SK-N-SH (cell line): Measurements from ENCODE around the gene RILPL2. TPM values are rescaled to one million over a fixed set of nuclear protein-coding genes. Genes with fewer than 3 reads are reported as not detected.

Experiments
- CTCF ChIA-PET: fragments of 300-600, 350-600 bp; formaldehyde crosslinking; extraction: SDS; loops from one replicate; lab custom pipeline; 2021; lab: Yijun Ruan, JAX
- POLR2A ChIA-PET: fragments of 350-600 bp; sonication (Branson Sonifier 250); formaldehyde crosslinking; extraction: SDS; loops from one replicate; lab custom pipeline; 2020; ENCODE audit warnings: antibody characterized with exemption, inconsistent platforms; lab: Yijun Ruan, JAX
- DNase-seq: peaks from one replicate; pipeline ENCODE4 v3.0.0; 2012
- H2AFZ ChIP-seq: fragments of 200-600 bp; sonication (generic); 2 replicates; pipeline ENCODE4 v1.8.1; 2016; ENCODE audit warnings: antibody characterized with exemption, mild to moderate bottlenecking, low read depth
- H3F3A ChIP-seq: fragments of 200-600 bp; sonication (generic); replicated peaks from 2 replicates; pipeline ENCODE3; 2016; ENCODE audit warnings: antibody characterized with exemption, mild to moderate bottlenecking; ENCODE audit not compliant: insufficient read depth
- H3K27ac ChIP-seq, 2 experiments: fragments of 200-500 bp in 1 of 2; fragments of 200-600 bp in 1 of 2; sonication (Bioruptor generic) in 1 of 2; sonication (generic), shearing (Covaris generic) in 1 of 2; 2 replicates each; pipeline versions ENCODE4 v1.5.1 to v1.6.1; 2014 to 2016; ENCODE audit warnings: low read depth in 2 of 2, inconsistent platforms in 1 of 2, low read length in 1 of 2, mild to moderate bottlenecking in 1 of 2, mixed read lengths in 1 of 2
- H3K27me3 ChIP-seq: fragments of 200-600 bp; sonication (generic), shearing (Covaris generic); 2 replicates; pipeline ENCODE4 v1.6.1; 2016; ENCODE audit warnings: mixed run types; ENCODE audit not compliant: insufficient read depth
- H3K36me3 ChIP-seq, 2 experiments: fragments of 200-500 bp in 1 of 2; fragments of 200-600 bp in 1 of 2; sonication (Bioruptor generic) in 1 of 2; sonication (generic) in 1 of 2; replicated peaks in 1 of 2; 2 replicates each; pipeline versions ENCODE3 to v1.5.1; 2014 to 2016; ENCODE audit warnings: low read length in 1 of 2, mild to moderate bottlenecking in 1 of 2; ENCODE audit not compliant: insufficient read depth in 2 of 2, control insufficient read depth in 1 of 2
- H3K4me1 ChIP-seq, 2 experiments: fragments of 200-500 bp in 1 of 2; fragments of 200-600 bp in 1 of 2; sonication (Bioruptor generic) in 1 of 2; sonication (generic), shearing (Covaris generic) in 1 of 2; 2 replicates each; pipeline versions ENCODE4 v1.5.1 to v1.6.1; 2014 to 2016; ENCODE audit warnings: low read depth in 1 of 2, low read length in 1 of 2, mixed run types in 1 of 2; ENCODE audit not compliant: insufficient read depth in 2 of 2, control insufficient read depth in 1 of 2
- H3K4me2 ChIP-seq: fragments of 200-600 bp; sonication (generic), shearing (Covaris generic); 2 replicates; pipeline ENCODE4 v1.6.1; 2017; ENCODE audit warnings: mixed run types
- H3K4me3 ChIP-seq, 2 experiments: fragments of 200-500 bp in 1 of 2; fragments of 200-600 bp in 1 of 2; sonication (Bioruptor generic) in 1 of 2; sonication (generic), shearing (Covaris generic) in 1 of 2; 2 replicates each; pipeline versions ENCODE4 v1.5.1 to v1.8.1; 2014 to 2016; ENCODE audit warnings: low read depth in 2 of 2, inconsistent platforms in 1 of 2, low read length in 1 of 2, mild to moderate bottlenecking in 1 of 2, mixed read lengths in 1 of 2, moderate library complexity in 1 of 2
- H3K79me2 ChIP-seq: fragments of 200-600 bp; sonication (generic); 2 replicates; pipeline ENCODE4 v1.8.1; 2017; ENCODE audit warnings: mild to moderate bottlenecking; ENCODE audit not compliant: insufficient read depth
- H3K9ac ChIP-seq: fragments of 200-600 bp; sonication (generic); 2 replicates; pipeline ENCODE4 v1.6.1; 2017; ENCODE audit warnings: mixed run types
- H3K9me2 ChIP-seq: fragments of 200-600 bp; sonication (generic); 2 replicates; pipeline ENCODE4 v1.6.1; 2017; ENCODE audit warnings: mixed run types
- H3K9me3 ChIP-seq: fragments of 200-600 bp; sonication (generic); 2 replicates; pipeline ENCODE4 v1.6.1; 2017; ENCODE audit warnings: mixed run types, mild to moderate bottlenecking, moderate library complexity
- H4K20me1 ChIP-seq: fragments of 200-600 bp; sonication (generic); 2 replicates; pipeline ENCODE4 v1.6.1; 2017; ENCODE audit warnings: mild to moderate bottlenecking, mixed run types; ENCODE audit not compliant: insufficient read depth
- CHD2 ChIP-seq: fragments of 150-350 bp; IDR thresholded peaks from 2 replicates; pipeline ENCODE4 v1.6.1; 2018; ENCODE audit warnings: low read length; ENCODE audit not compliant: partially characterized antibody
- CTCF ChIP-seq: fragments of 200-600 bp; sonication (generic); IDR thresholded peaks from 2 replicates; pipeline ENCODE4 v1.6.1; 2017; ENCODE audit warnings: antibody characterized with exemption, mild to moderate bottlenecking, moderate library complexity
- EP300 ChIP-seq, 2 experiments: IDR thresholded peaks; 2 replicates each; pipeline versions ENCODE4 v1.4.0 to v1.6.1; 2012; ENCODE audit warnings: borderline replicate concordance in 1 of 2, low read depth in 1 of 2, low read length in 1 of 2
- EZH2phosphoT487 ChIP-seq: fragments of 200-600 bp; sonication (generic); IDR thresholded peaks from 2 replicates; pipeline ENCODE4 v1.6.1; 2017; ENCODE audit warnings: low read depth, mixed run types, mild to moderate bottlenecking, antibody characterized with exemption, moderate library complexity, borderline replicate concordance
- FOXJ3 ChIP-seq: sonication (generic); formaldehyde crosslinking; IDR thresholded peaks from 2 replicates; pipeline ENCODE4 v1.5.1; 2020; ENCODE audit warnings: mild to moderate bottlenecking, missing genetic modification reagents
- JUND ChIP-seq: IDR thresholded peaks from 2 replicates; pipeline ENCODE4 v1.4.0; 2012
- MEF2A ChIP-seq: IDR thresholded peaks from 2 replicates; pipeline ENCODE4 v1.4.0; 2012; ENCODE audit warnings: low read depth, borderline replicate concordance
- PBX3 ChIP-seq: IDR thresholded peaks from 2 replicates; pipeline ENCODE4; 2012
- POLR2AphosphoS5 ChIP-seq: IDR thresholded peaks from 2 replicates; pipeline ENCODE4 v1.6.1; 2012; ENCODE audit warnings: low read depth, low read length
- RFX5 ChIP-seq: IDR thresholded peaks from 2 replicates; pipeline ENCODE4 v1.6.1; 2012; ENCODE audit warnings: mild to moderate bottlenecking, improper control_type of control experiment, low read length
- RXRA ChIP-seq: IDR thresholded peaks from 2 replicates; pipeline ENCODE4 v1.4.0; 2012; ENCODE audit warnings: low read depth, mild to moderate bottlenecking, borderline replicate concordance
- SIN3A ChIP-seq: IDR thresholded peaks from 2 replicates; pipeline ENCODE4 v1.6.1; 2012; ENCODE audit warnings: low read depth, mild to moderate bottlenecking, low read length, moderate library complexity, borderline replicate concordance
- SMC3 ChIP-seq: IDR thresholded peaks from 2 replicates; pipeline ENCODE4 v1.6.1; 2012; ENCODE audit warnings: low read depth, low read length, improper control_type of control experiment
- TCF12 ChIP-seq: IDR thresholded peaks from 2 replicates; pipeline ENCODE4 v1.4.0; 2012
- USF2 ChIP-seq: fragments of 150-350 bp; IDR thresholded peaks from 2 replicates; pipeline ENCODE4 v1.6.1; 2017; ENCODE audit warnings: antibody characterized with exemption, low read length, low read depth, borderline replicate concordance
- WGBS: methylation state at CpG from one replicate; pipeline ENCODE4 v1.1.6; 2017; ENCODE audit warnings: low lambda C conversion rate; 5-methylcytosine and 5-hydroxymethylcytosine counted together
- polyA plus RNA-seq, 3 experiments: library from polyadenylated mRNA; depleted of rRNA; stranded (reverse); fragments of >200 nt; gene quantifications; 2 replicates each; pipeline ENCODE4 v1.2.3, GENCODE V29; 2012

The RILPL2 gene
- polyA plus RNA-seq, 1 of the 3 experiments (the other 2 are of a cell fraction), result 5.0 TPM

- 88% methylated on average over 5 of the region's 8 CpGs for WGBS
- ChIA-PET CTCF (no interaction called here), POLR2A (no interaction called here)
These were observed 9.3 kb downstream of the RILPL2 start for GRCh38 chr12:123427036-123427769.

More at GRCh38 chr12:123427036-123427769, 9.3 kb downstream of the RILPL2 start:
- Histone ChIP-seq H2AFZ (no peak overlapping the region), H3K36me3 (peaks cover 0 to 4% of the 10 kb centered on the region in 2 experiments), H3F3A (peaks cover 3% of the 10 kb centered on the region), H3K27ac (no peak overlapping the region), H3K4me3 (no peak overlapping the region), H3K4me1 (no peaks in the 10 kb centered on the region), H3K27me3 (no peaks in the 10 kb centered on the region), H3K9me2 (no peaks in the 10 kb centered on the region), H3K9ac (no peak overlapping the region), H3K79me2 (no peaks in the 10 kb centered on the region), H3K9me3 (no peaks in the 10 kb centered on the region), H4K20me1 (no peaks in the 10 kb centered on the region), H3K4me2 (no peak overlapping the region)
- TF ChIP-seq RXRA (no peak), CHD2 (no peak), SMC3 (no peak), SIN3A (no peak), JUND (no peak), RFX5 (no peak), USF2 (no peak), TCF12 (no peak), POLR2AphosphoS5 (no peak), PBX3 (no peak), EP300 (IDR thresholded peaks at IDR 0.05; ENCODE audit: borderline replicate concordance in 1 of 2, low read depth in 1 of 2, low read length in 1 of 2) (no peak), FOXJ3 (CRISPR knock-in tag) (no peak), CTCF (no peak), MEF2A (no peak), EZH2phosphoT487 (no peak)
- DNase-seq, result no peak
